Measurements from ENCODE around the gene CHRNE. TPM values are rescaled to one million over a fixed set of nuclear protein-coding genes. Genes with fewer than 3 reads are reported as not detected.

CHRNE gene
- total RNA-seq, 1 experiment from 2014 or later, result 0.31 TPM

DNA sequence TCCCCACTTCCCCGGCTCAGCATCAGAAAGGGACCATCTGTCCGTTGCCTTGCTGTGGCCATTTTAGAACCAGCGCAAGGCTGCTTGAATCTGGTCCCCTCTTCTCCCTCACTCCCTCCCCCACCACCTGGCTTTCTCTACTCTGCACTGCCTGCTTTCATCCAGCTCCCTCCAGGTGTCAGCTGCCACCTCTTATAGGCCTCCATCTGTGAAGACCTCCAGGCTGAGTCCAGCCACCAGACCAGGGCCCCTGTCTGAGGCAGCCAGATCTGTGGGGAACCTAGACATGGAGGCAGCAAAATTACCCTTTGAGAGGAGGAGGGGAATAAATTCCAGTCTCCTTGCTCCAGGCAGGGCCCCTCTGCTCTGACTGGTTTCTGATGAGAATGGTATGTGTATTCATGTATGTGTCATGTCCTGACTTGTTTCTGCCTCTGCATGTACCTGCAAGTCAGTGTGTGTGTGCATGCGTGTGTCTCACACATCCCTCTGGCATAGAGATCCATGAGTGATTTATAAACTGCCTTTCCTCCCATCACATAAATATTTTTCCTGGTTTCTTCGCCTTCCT, 48.7 kb downstream of the CHRNE start:
- Histone ChIP-seq H3K79me2 (ENCODE audit: insufficient read depth, low read length) (peaks cover 2% of the 10 kb centered on the region; the same call in 1 of the 2 replicates), H2BK5ac (ENCODE audit: insufficient read length, low read length) (no peak overlapping the region), H2BK12ac (ENCODE audit: insufficient read length, low read depth, low read length) (no peak overlapping the region), H4K8ac (replicated peaks; ENCODE audit: insufficient read length, low read depth, low read length) (no peak overlapping the region), H3K18ac (ENCODE audit: insufficient read length, low read depth, low read length) (no peak overlapping the region), H3K27ac (ENCODE audit: insufficient read length, low read depth, low read length) (no peak overlapping the region), H3K79me1 (ENCODE audit: insufficient read depth, low read depth, low read length, poor library complexity, severe bottlenecking) (no peaks in the 10 kb centered on the region), H3K4me1 (ENCODE audit: insufficient read depth, low read length) (peaks cover 15% of the 10 kb centered on the region; the same call in 1 of the 2 replicates), H3K27me3 (ENCODE audit: insufficient read depth, low read length) (no peaks in the 10 kb centered on the region; the same call in 1 of the 2 replicates), H4K91ac (ENCODE audit: insufficient read length, low read depth, low read length) (no peak overlapping the region), H3K23ac (ENCODE audit: insufficient read length, low read depth, low read length) (no peak overlapping the region), H2AK5ac (ENCODE audit: insufficient read length, low read length) (no peak overlapping the region), H4K5ac (ENCODE audit: insufficient read length, low read depth, low read length) (no peak overlapping the region), H2BK120ac (ENCODE audit: low read depth, low read length, poor library complexity, severe bottlenecking) (no peak overlapping the region), H3K14ac (ENCODE audit: insufficient read depth, low read length) (peak overlapping the region; percentile 50; the same call in 1 of the 2 replicates), H2BK20ac (ENCODE audit: low read depth, low read length, poor library complexity, severe bottlenecking) (no peak overlapping the region), H3K4me2 (ENCODE audit: insufficient read depth, insufficient read length, low read length) (no peak overlapping the region), H3K23me2 (ENCODE audit: insufficient read length, low read depth, low read length, poor library complexity, severe bottlenecking) (no peaks in the 10 kb centered on the region), H3K9ac (ENCODE audit: extremely low read depth, insufficient read length, low read length) (no peak overlapping the region), H3K9me3 (ENCODE audit: control insufficient read depth, low read depth, low read length) (no peaks in the 10 kb centered on the region), H3T11ph (ENCODE audit: low read length) (no peak overlapping the region), H2BK15ac (ENCODE audit: low read depth, low read length) (no peak overlapping the region), H2AFZ (ENCODE audit: low read length) (no peak overlapping the region), H3K4ac (ENCODE audit: low read depth, low read length) (no peak overlapping the region), H3K56ac (ENCODE audit: insufficient read length, low read depth, low read length) (no peak overlapping the region), H4K20me1 (ENCODE audit: control insufficient read depth, insufficient read depth, insufficient read length) (no peaks in the 10 kb centered on the region)
- Mint-ChIP-seq H3K36me3 (ENCODE audit: insufficient read depth in 1 of 3, low read depth in 3 of 3) (peaks cover 0 to 17% (median 5%) of the 10 kb centered on the region in 3 experiments; a peak in 4 of 7 replicates), H3K4me3 (peak overlapping the region in 1 of 2 experiments; percentile 39; a peak in 3 of 5 replicates), H3K27ac (peak overlapping the region; percentile 70 to 89 (median 81)), H3K4me1 (peaks cover 71 to 75% of the 10 kb centered on the region in 2 experiments), H3K9me3 (no peaks in the 10 kb centered on the region), H3K27me3 (ENCODE audit: low read depth) (no peaks in the 10 kb centered on the region)
- TF ChIP-seq, protein P1, sequence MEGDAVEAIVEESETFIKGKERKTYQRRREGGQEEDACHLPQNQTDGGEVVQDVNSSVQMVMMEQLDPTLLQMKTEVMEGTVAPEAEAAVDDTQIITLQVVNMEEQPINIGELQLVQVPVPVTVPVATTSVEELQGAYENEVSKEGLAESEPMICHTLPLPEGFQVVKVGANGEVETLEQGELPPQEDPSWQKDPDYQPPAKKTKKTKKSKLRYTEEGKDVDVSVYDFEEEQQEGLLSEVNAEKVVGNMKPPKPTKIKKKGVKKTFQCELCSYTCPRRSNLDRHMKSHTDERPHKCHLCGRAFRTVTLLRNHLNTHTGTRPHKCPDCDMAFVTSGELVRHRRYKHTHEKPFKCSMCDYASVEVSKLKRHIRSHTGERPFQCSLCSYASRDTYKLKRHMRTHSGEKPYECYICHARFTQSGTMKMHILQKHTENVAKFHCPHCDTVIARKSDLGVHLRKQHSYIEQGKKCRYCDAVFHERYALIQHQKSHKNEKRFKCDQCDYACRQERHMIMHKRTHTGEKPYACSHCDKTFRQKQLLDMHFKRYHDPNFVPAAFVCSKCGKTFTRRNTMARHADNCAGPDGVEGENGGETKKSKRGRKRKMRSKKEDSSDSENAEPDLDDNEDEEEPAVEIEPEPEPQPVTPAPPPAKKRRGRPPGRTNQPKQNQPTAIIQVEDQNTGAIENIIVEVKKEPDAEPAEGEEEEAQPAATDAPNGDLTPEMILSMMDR (conservative IDR thresholded peaks at IDR 0.05), result no peak
- no peak for DNase-seq
- no CpG with 5 or more reads among the region's 5 CpGs for WGBS (ENCODE audit: extremely low coverage, insufficient read length, low lambda C conversion rate)

Measured in H9 (cell line).